Caki2 (cell line): Measurements from ENCODE around the gene MROH7. TPM values are rescaled to one million over a fixed set of nuclear protein-coding genes. Genes with fewer than 3 reads are reported as not detected.

ENCODE experiments used
- DNase-seq: peaks from one replicate; pipeline ENCODE4 v3.0.0-alpha.2; 2015; ENCODE audit warnings: low read depth
- in situ Hi-C: cut with HindIII; loops from 2 replicates; pipeline ENCODE4 v1.10.0; 2016; ENCODE audit warnings: low sequenced_read_pairs, low pct_unique_long_range_greater_than_20kb, mixed read lengths
- total RNA-seq: library from RNA; depleted of rRNA; stranded (reverse); fragments of >200 nt; shearing (Covaris generic); gene quantifications from 2 replicates; pipeline ENCODE4 v1.2.3, GENCODE V29; 2014; ENCODE audit warnings: low replicate concordance; rRNA removed

The MROH7 gene
- not detected in 2 replicates for total RNA-seq

GRCh38 chr1:54640863-54641836, at the start of gene MROH7:
Gene MROH7 (plus strand): TSS chr1:54641786. CDS start chr1:54652927, 11,141 bp downstream.
- DNase-seq = no peak
- in situ Hi-C loops = no loop called here

- DNase-seq = no peak
- in situ Hi-C loops = no loop called here
These were observed 47.9 kb upstream of the MROH7 start for GRCh38 chr1:54593571-54594160.

- in situ Hi-C loops = no loop called here
- DNase-seq = no peak
These were observed 47.1 kb upstream of the MROH7 start for GRCh38 chr1:54594463-54594862.

DNA sequence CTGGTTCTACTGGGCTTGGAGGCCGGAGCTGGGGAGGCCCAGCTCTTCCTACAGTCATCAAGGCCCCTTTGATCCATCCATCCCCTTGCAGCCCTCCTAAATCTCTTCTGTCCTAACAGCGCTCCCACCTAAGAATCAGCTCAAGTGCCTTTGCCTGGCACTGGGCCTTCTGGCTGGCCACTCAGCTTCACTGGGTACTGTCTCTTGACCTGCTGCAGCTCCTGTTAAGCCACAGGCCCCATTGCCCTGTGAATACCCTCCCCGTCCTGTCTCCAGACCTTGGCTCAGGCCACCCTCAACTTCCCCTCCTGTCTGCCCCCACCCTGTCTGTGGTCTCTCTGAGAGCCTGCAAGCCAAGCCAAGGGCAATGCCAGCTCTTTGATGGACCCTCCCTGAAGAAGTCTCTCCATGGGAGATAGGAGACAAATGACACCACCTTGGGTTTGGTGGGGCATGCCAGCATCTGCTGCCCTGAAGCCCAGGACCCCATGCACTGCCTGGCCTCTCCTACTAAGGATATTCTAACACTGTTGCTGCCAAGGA, 45.6 kb upstream of the MROH7 start:
- DNase-seq = no peak
- in situ Hi-C loops = no loop called here

DNA sequence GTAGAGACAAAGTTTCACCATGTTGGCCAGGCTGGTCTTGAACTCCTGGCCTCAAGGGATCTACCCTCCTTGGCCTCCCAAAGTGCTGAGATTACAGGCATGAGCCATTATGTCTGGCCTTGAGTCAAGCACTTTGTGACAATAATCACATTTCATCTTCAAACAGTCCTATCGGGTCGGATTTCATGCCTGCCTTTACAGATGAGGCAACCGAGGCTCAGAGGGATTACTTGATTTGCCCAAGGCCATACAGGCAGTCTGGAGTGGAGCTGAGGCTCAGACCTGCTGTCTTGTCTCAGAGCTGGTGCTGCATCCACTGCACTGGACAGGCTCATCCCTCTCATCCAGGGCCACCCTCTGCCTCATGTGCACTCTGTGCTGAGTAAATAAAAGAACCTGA, 44.8 kb upstream of the MROH7 start:
- in situ Hi-C loops = no loop called here

GRCh38 chr1:54597455-54598030, 44.0 kb upstream of the MROH7 start:
- no peak for DNase-seq
- in situ Hi-C loops = no loop called here

More for the DNA sequence above, 44.8 kb upstream of the MROH7 start:
- DNase-seq = no peak

- DNase-seq = no peak
- in situ Hi-C loops = no loop called here
These were observed 42.3 kb upstream of the MROH7 start for GRCh38 chr1:54599211-54599823.

- no peak for DNase-seq
- in situ Hi-C loops = no loop called here
These were observed 40.5 kb upstream of the MROH7 start for GRCh38 chr1:54600947-54601721.

- in situ Hi-C loops = no loop called here
These were observed 39.9 kb upstream of the MROH7 start for GRCh38 chr1:54601730-54602129.

DNA sequence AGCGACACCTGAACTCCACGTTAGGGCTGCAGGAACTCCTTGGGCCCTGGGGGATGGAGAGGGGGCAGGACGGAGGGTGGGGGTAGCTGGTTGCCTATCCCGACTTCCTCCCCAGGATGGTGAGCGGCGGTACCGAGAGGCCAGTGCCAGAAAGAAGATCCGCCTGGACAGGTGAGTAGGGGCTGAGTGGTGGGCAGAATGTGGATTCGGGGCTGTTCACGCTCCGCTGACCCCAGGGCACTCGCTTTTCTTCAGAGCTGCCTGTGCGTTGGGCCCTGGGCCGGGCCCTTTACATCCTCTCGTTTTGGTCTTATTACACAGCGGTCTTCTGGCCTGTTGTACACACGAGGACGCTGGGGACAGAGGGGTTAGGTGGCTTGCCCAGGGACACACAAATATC, 39.0 kb upstream of the MROH7 start:
- DNase-seq = no peak
- in situ Hi-C loops = no loop called here

More at GRCh38 chr1:54601730-54602129, 39.9 kb upstream of the MROH7 start:
- no peak for DNase-seq

GRCh38 chr1:54603241-54603640, 38.3 kb upstream of the MROH7 start:
- in situ Hi-C loops = no loop called here

DNA sequence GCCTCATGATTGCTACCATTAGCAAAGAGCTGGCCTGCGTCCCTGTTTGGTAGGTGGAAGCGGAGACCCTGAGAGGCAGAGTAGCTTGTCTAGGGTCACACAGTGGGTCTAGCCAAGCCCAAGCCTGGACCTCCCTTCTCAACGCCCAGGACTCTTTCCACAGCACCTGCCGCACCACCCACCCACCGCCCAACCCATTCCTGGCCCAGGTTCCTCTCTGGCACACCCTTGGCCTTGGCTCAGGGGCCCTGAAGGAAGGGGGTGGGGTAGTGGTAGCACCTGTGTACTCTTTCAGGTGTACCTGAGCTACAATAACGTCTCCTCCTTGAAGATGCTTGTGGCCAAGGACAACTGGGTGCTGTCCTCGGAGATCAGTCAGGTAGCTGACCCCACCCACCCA, 37.5 kb upstream of the MROH7 start:
- no peak for DNase-seq
- in situ Hi-C loops = no loop called here

More at GRCh38 chr1:54603241-54603640, 38.3 kb upstream of the MROH7 start:
- DNase-seq = no peak

DNA sequence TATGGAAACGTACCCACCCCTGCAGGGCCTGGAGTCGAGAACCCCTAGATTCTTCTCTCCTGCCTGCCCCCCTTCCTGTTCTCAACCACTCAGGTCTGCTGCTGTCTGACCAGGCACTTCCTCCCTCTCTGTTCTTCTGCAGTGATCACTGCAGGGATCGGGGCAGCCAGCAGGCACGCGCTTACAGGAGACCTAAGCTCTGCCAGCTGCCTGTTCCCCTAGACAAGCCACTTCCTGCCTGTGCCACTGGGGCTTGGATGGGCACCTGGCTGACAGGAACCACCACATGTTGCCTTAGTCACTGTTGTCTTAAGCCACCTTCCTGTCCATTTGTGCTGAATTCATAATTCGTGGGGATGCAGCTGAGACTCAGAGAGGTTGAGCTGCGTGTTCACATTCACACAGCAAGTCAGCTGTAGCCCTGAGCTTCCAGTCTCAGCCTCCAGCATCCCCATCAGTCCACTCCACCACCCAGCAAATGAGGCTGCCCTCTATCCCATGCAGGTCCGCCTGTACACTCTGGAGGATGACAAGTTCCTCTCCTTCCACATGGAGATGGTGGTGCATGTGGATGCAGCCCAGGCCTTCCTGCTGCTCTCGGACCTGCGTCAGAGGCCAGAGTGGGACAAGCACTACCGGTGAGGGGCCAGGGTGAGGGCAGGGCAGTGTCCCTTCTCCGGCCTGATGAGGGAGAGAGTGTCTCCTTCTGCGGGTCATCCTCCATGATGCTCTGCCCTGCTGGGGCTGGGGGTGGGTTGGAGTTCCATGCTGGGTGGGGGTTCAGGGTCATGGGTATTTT, 36.8 kb upstream of the MROH7 start:
- in situ Hi-C loops = no loop called here
- no peak for DNase-seq

GRCh38 chr1:54606096-54606989, 35.2 kb upstream of the MROH7 start:
- in situ Hi-C loops = no loop called here
- no peak for DNase-seq

GRCh38 chr1:54606990-54607325, 34.6 kb upstream of the MROH7 start:
- no peak for DNase-seq
- in situ Hi-C loops = no loop called here

- in situ Hi-C loops = no loop called here
- DNase-seq = no peak
These were observed 33.6 kb upstream of the MROH7 start for GRCh38 chr1:54607821-54608565.
